Activated T-helper 1 cell treated with anti-CD3 and anti-CD28 coated beads, Interleukin-12 subunit alpha, Interleukin-12 subunit beta, Interleukin-2, Interleukin-4 antibody, amounts not matched to agents 30 ng/mL and 10 ng/mL and 1 ng/mL, durations not matched to agents 14 hours and 24 hours and 36 hours (primary cell): ENCODE measurements around the gene TEKTIP1. TPM values are rescaled to one million over a fixed set of nuclear protein-coding genes. Genes with fewer than 3 reads are reported as not detected.
A peak's percentile ranks its signal among the peaks of the same experiment; 100 is the strongest.
"Not testable (repeated sequence)": the region's sequence is repeated elsewhere in the genome, so short reads cannot be mapped to it uniquely, and the experiment has no call there.

Source experiments
- DNase-seq: peaks from one replicate; pipeline ENCODE4 v3.0.0; 2021; ENCODE audit warnings: low spot score
- H3K27ac Mint-ChIP-seq: one replicate; pipeline ENCODE4 v1.8.0; 2021; ENCODE audit warnings: mild to moderate bottlenecking, mixed read lengths
- H3K27me3 Mint-ChIP-seq: one replicate; pipeline ENCODE4 v1.8.0; 2022; ENCODE audit warnings: mild to moderate bottlenecking, moderate library complexity, mixed read lengths; ENCODE audit not compliant: insufficient read depth
- H3K36me3 Mint-ChIP-seq: one replicate; pipeline ENCODE4 v1.8.0; 2021; ENCODE audit warnings: low read depth, mixed read lengths
- H3K4me1 Mint-ChIP-seq: one replicate; pipeline ENCODE4 v1.8.0; 2021; ENCODE audit warnings: low read depth, mixed read lengths
- H3K4me3 Mint-ChIP-seq: one replicate; pipeline ENCODE4 v1.8.0; 2021; ENCODE audit warnings: mild to moderate bottlenecking, moderate library complexity, mixed read lengths
- H3K9me3 Mint-ChIP-seq: one replicate; pipeline ENCODE4 v1.8.0; 2021; ENCODE audit warnings: mixed read lengths
- intact Hi-C: fragments of 100-400 bp; cut with micrococcal nuclease; formaldehyde crosslinking; loops from one replicate; pipeline ENCODE4 v1.15.1; 2024
- total RNA-seq: library from RNA; stranded (reverse); gene quantifications from 2 replicates; pipeline ENCODE4 v1.2.3, GENCODE V29; 2022

The TEKTIP1 gene
- total RNA-seq, 1 donor from 2014 or later = 1.4 TPM

- intact Hi-C loops = loop anchor here (5.0 kb wide), 1 partner anchor 208 kb away; the partner anchor contains the start of genes APBA3 and MRPL54
- H3K4me3 Mint-ChIP-seq = peak overlapping the region; percentile 96
- DNase-seq = peak; percentile 42
- H3K4me1 Mint-ChIP-seq = peaks cover 36% of the 10 kb centered on the region
- no peaks in the 10 kb centered on the region for H3K9me3 Mint-ChIP-seq
- peak overlapping the region; percentile 63 for H3K27ac Mint-ChIP-seq
- H3K27me3 Mint-ChIP-seq = no peaks in the 10 kb centered on the region
- H3K36me3 Mint-ChIP-seq = peaks cover 12% of the 10 kb centered on the region
Measured at GRCh38 chr19:3554254-3555083, 15.5 kb downstream of the TEKTIP1 start.

- H3K27me3 Mint-ChIP-seq = no peaks in the 10 kb centered on the region
Measured at GRCh38 chr19:3555653-3556422, 16.9 kb downstream of the TEKTIP1 start.

GRCh38 chr19:3556423-3556977 is 17.5 kb downstream of the TEKTIP1 start:
- intact Hi-C loops = loop anchor here (2.0 to 5.0 kb wide), 2 partner anchors 206 to 774 kb away; partner anchors contain the start of genes APBA3, MRPL54 and SGTA
- peaks cover 10% of the 10 kb centered on the region for H3K36me3 Mint-ChIP-seq
- peak overlapping the region; percentile 96 for H3K4me3 Mint-ChIP-seq
- H3K9me3 Mint-ChIP-seq = no peaks in the 10 kb centered on the region
- DNase-seq = no peak
- H3K4me1 Mint-ChIP-seq = peaks cover 36% of the 10 kb centered on the region
- H3K27ac Mint-ChIP-seq = peak overlapping the region; percentile 84
- no peaks in the 10 kb centered on the region for H3K27me3 Mint-ChIP-seq

More at GRCh38 chr19:3555653-3556422, 16.9 kb downstream of the TEKTIP1 start:
- Mint-ChIP-seq H3K4me1 (peaks cover 36% of the 10 kb centered on the region), H3K27ac (peak overlapping the region; percentile 84), H3K4me3 (peak overlapping the region; percentile 96), H3K9me3 (no peaks in the 10 kb centered on the region), H3K36me3 (peaks cover 10% of the 10 kb centered on the region)
- intact Hi-C loops = loop anchor here (2.0 to 5.0 kb wide), 2 partner anchors 206 to 773 kb away; partner anchors contain the start of genes APBA3, MRPL54 and SGTA
- no peak for DNase-seq

- Mint-ChIP-seq H3K27me3 (no peaks in the 10 kb centered on the region), H3K4me1 (peaks cover 32% of the 10 kb centered on the region), H3K4me3 (peak overlapping the region; percentile 96), H3K36me3 (peaks cover 10% of the 10 kb centered on the region), H3K27ac (peak overlapping the region; percentile 84), H3K9me3 (no peaks in the 10 kb centered on the region)
- DNase-seq = peak; percentile 41
- intact Hi-C loops = loop anchor here (1.0 to 5.0 kb wide), 5 partner anchors 15 to 774 kb away; partner anchors contain the start of genes APBA3, FZR1, HMG20B and MRPL54
Measured at GRCh38 chr19:3556978-3557460, 18.0 kb downstream of the TEKTIP1 start.

GRCh38 chr19:3557461-3558248 is 18.7 kb downstream of the TEKTIP1 start, which contains the start of gene MFSD12:
Gene MFSD12 (minus strand): TSS chr19:3557586. CDS start chr19:3557403, 183 bp downstream.
- Mint-ChIP-seq H3K36me3 (peaks cover 10% of the 10 kb centered on the region), H3K4me1 (peaks cover 32% of the 10 kb centered on the region), H3K9me3 (no peaks in the 10 kb centered on the region), H3K27me3 (no peaks in the 10 kb centered on the region), H3K4me3 (peak within 1 kb of the TSS; percentile 96), H3K27ac (peak within 1 kb of the TSS; percentile 84)
- peak; percentile 96 for DNase-seq
- intact Hi-C loops = loop anchor here (1.0 to 5.0 kb wide), 5 partner anchors 15 to 775 kb away; partner anchors contain the start of genes APBA3, FZR1, HMG20B and MRPL54

GRCh38 chr19:3563709-3564524 is 24.9 kb downstream of the TEKTIP1 start:
- Mint-ChIP-seq H3K36me3 (no peaks in the 10 kb centered on the region), H3K27me3 (peaks cover 1% of the 10 kb centered on the region), H3K27ac (no peak overlapping the region), H3K4me1 (no peaks in the 10 kb centered on the region), H3K9me3 (no peaks in the 10 kb centered on the region), H3K4me3 (no peak overlapping the region)
- DNase-seq = no peak
- intact Hi-C loops = no loop called here

GRCh38 chr19:3565139-3565538 is 26.2 kb downstream of the TEKTIP1 start:
- Mint-ChIP-seq H3K4me1 (no peaks in the 10 kb centered on the region), H3K27ac (no peak overlapping the region), H3K36me3 (no peaks in the 10 kb centered on the region), H3K4me3 (no peak overlapping the region), H3K9me3 (no peaks in the 10 kb centered on the region), H3K27me3 (peaks cover 1% of the 10 kb centered on the region)
- DNase-seq = no peak
- intact Hi-C loops = no loop called here

GRCh38 chr19:3570042-3570441 is 31.1 kb downstream of the TEKTIP1 start:
- H3K4me1 Mint-ChIP-seq, DNase-seq, H3K9me3 Mint-ChIP-seq, H3K36me3 Mint-ChIP-seq, H3K4me3 Mint-ChIP-seq, H3K27me3 Mint-ChIP-seq, H3K27ac Mint-ChIP-seq: not testable (repeated sequence)
- intact Hi-C loops = loop anchor here (5.0 kb wide), 1 partner anchor 1918 kb away; the partner anchor contains the start of gene TCF3

- Mint-ChIP-seq H3K27me3 (peaks cover 2% of the 10 kb centered on the region), H3K4me3 (no peak overlapping the region), H3K4me1 (no peaks in the 10 kb centered on the region), H3K36me3 (peaks cover 9% of the 10 kb centered on the region), H3K9me3 (no peaks in the 10 kb centered on the region), H3K27ac (no peak overlapping the region)
- DNase-seq = no peak
- intact Hi-C loops = loop anchor here (5.0 kb wide), 1 partner anchor 1918 kb away; the partner anchor contains the start of gene TCF3
Measured at GRCh38 chr19:3570606-3571011, 31.6 kb downstream of the TEKTIP1 start.

- Mint-ChIP-seq H3K27ac (peak overlapping the region; percentile 75), H3K36me3 (peaks cover 9% of the 10 kb centered on the region)
Measured at GRCh38 chr19:3572132-3572854, 33.3 kb downstream of the TEKTIP1 start.

More at GRCh38 chr19:3572132-3572854, 33.3 kb downstream of the TEKTIP1 start:
- H3K9me3 Mint-ChIP-seq = no peaks in the 10 kb centered on the region
- peak; percentile 99 for DNase-seq
- no peaks in the 10 kb centered on the region for H3K4me1 Mint-ChIP-seq
- H3K27me3 Mint-ChIP-seq = peaks cover 2% of the 10 kb centered on the region
- intact Hi-C loops = loop anchor here (1.0 to 5.0 kb wide), 10 partner anchors 15 to 1920 kb away; partner anchors contain the start of genes FZR1, MFSD12, MPND and TCF3
- H3K4me3 Mint-ChIP-seq = peak overlapping the region; percentile 77
